ENCODE results near the gene TLR1.
"Not testable (repeated sequence)": the region's sequence is repeated elsewhere in the genome, so short reads cannot be mapped to it uniquely, and the experiment has no call there.

Gene TLR1

DNA sequence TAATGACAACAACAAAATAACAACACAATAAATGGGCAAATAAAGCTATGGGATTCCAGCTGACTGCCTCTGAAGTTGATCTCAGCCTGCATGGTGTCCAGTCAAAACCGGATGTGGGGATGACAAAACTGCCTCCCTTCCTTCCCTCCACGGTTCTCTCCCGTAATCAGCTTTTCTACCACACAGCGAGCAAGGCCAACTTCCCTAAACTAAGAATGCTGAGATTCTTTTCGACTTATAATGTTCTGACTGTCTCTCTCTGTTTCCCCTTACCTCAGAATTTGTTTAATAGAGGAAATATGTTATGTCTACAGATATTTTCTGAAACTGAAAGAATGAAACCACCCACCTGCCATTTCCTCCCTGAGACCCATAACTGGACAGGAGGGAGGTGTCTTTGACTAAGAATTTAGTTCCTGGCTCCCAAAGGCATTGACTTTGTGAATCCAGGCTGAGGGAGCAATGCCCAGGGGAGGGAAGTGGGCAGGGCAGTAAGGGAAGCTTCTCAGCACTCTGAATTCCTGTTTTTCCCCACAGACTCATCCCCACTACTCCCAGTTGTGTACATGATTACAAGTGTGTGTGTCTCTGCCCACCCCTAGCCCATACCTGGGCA lies 1.0 kb upstream of the TLR1 start:
- DNase-seq (ENCODE audit: low read depth in 2 of 2): no peak

GRCh38 chr4:38803833-38804653 lies 548 bp downstream of the TLR1 start:
- DNase-seq (ENCODE audit: low read depth in 2 of 2): no peak

- DNase-seq (ENCODE audit: low read depth in 2 of 2): no peak
Measured at GRCh38 chr4:38802561-38803355, 1.8 kb downstream of the TLR1 start.

GRCh38 chr4:38800961-38801450 lies 3.6 kb downstream of the TLR1 start:
- no peak for DNase-seq (ENCODE audit: low read depth in 2 of 2)

GRCh38 chr4:38800366-38800765 lies 4.2 kb downstream of the TLR1 start:
- DNase-seq (ENCODE audit: low read depth in 2 of 2): no peak

DNA sequence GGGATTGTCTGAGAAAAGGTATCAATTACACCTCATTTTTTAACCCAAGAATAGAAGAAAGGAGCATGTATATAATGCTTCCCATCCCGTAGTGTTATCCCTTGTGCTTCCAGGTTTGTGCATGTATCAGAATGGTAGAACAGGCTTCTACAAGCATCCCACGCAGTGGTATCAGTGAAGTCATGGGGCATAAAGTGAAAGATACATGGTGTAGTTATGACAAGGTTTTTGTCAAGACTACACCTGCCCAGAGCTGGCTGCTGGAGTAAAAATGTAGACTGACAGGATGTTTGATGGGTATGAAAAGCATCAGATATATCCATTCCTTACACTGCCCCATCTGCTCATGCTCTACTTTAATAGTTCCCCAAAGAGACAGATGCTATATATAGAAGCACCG lies 9.5 kb downstream of the TLR1 start:
- DNase-seq (ENCODE audit: low read depth in 2 of 2): no peak

DNA sequence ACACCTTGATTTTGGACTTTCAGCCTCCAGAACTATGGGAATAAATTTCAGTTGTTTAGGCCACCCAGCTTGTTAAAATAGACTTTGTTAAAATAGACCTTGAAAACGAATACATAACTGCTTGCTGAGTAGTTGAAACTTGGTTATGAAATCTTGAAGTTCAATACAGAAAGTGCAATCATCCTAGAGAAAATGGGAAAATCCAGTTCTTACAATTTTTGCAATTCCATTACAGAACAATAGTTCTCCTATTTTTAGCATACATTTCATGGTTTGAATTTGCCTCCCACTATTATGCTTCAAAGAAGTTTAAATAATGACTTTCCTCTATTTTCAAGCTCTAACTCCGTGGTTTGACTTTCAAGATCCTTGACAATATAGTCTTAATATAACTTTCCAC lies 10.5 kb downstream of the TLR1 start:
- DNase-seq (ENCODE audit: low read depth in 2 of 2): no peak

DNA sequence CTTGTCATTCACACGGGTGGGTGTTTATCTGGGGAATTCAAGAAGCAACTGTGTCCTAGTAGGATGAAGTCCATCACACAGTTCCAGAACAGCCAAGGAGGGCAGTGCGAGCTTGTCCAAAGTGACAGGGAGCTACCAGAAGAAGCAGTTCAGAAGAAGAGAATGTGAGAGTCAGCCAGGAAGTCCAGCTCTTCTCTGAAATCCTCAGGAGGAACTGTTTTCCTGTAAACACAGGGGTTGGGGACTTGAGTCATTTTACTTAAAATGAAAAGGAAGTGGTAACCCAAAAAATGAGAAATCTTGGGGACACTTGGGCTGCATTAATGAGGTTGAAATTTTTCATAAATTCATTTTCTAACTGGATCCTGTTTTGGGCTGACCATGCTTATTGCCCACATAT lies 13.6 kb downstream of the TLR1 start:
- no peak for DNase-seq (ENCODE audit: low read depth in 2 of 2)

GRCh38 chr4:38788317-38788716 lies 16.3 kb downstream of the TLR1 start:
- no peak for DNase-seq (ENCODE audit: low read depth in 2 of 2)

DNA sequence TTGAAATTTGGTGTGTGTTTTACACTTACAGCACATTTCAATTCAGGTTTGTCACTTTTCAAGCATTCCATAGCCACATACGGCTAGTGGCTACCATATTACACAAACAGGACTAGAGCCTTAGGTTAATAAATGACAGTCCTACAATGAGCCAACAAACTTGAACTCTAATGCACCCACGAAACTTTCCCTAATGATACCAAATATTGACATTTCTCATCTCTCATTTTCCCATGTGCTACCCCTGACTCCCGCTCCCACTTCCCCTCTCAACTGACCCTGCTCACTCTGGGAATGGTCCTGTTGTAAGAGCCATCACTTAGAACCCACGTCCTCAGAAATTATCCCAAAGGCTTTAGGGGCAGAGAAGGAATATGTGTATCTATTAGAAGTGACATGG lies 16.9 kb downstream of the TLR1 start:
- DNase-seq (ENCODE audit: low read depth in 2 of 2): no peak

DNA sequence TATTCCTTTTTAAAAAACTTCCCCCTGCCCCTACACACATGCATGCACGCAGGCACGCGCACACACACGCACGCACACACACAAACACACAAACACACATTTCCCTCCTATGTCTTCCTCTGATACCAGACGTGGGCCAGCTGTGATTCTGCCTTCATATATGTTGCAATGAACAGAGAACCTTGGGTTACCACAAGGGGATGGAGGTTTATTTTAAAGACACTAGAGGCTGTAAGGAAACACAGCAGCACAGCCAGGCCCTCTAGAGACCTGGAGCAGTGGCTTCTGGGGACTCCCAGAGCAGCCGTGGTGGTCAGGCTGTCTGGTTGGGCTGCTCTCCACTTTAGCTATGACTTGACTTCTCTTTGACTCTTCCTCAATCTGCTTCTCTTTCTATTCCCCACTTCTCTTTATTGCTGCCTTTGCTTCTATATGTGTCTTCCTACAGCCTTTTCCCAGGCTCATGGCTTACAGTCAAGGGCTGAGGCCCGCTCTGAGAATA lies 18.6 kb downstream of the TLR1 start:
- no peak for DNase-seq (ENCODE audit: low read depth in 2 of 2)

- no peak for DNase-seq (ENCODE audit: low read depth in 2 of 2)
Measured at GRCh38 chr4:38785041-38785790, 19.4 kb downstream of the TLR1 start.

DNA sequence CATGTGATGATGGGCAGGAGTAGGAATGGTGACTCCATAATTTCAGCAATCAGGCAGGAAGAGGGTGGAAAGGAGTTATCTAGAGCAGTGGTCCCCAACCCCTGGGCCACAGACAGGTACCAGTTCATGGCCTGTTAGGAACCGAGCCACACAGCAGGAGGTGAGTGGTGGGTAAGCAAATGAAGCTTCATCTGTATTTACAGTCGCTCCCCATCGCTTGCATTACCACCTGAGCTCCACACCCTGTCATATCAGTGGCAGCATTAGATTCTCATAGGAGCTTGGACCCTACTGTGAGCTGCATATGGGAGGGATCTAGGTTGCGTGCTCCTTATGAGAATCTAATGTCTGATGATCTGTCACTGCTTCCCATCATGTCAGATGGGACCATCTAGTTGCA lies 20.4 kb downstream of the TLR1 start:
- DNase-seq (ENCODE audit: low read depth in 2 of 2): no peak

GRCh38 chr4:38783109-38783460 lies 21.5 kb downstream of the TLR1 start:
- DNase-seq (ENCODE audit: low read depth in 2 of 2): no peak

GRCh38 chr4:38782452-38783108 lies 22.0 kb downstream of the TLR1 start, which contains the start of gene TLR10:
TSS of gene TLR10 (minus strand) at chr4:38782990. CDS start at chr4:38775590, 7,400 bp downstream.
- no peak for DNase-seq (ENCODE audit: low read depth in 2 of 2)

GRCh38 chr4:38781854-38782261 lies 22.7 kb downstream of the TLR1 start:
- no peak for DNase-seq (ENCODE audit: low read depth in 2 of 2)

- no peak for DNase-seq (ENCODE audit: low read depth in 2 of 2)
Measured at GRCh38 chr4:38780833-38781484, 23.6 kb downstream of the TLR1 start.

DNA sequence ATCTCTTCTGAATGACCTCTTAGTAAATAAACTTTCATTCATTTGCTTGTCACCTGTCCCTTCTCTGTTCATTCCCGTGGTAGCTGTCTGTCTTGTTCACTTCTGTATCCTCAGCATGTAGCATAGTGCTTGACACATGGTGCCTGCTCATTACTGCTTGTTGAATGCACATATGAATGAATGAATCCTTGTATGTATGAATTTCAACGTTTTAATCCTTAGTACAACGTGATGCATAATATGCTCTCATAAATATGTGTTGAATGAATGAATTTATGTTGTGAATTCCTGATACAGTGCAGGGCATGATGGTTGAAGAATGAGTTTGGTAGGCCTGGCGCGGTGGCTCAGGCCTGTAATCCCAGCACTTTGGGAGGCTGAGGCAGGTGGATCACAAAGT lies 24.8 kb downstream of the TLR1 start:
- DNase-seq (ENCODE audit: low read depth in 2 of 2): no peak

GRCh38 chr4:38777925-38778324 lies 26.7 kb downstream of the TLR1 start:
- not testable (repeated sequence) for DNase-seq (ENCODE audit: low read depth in 2 of 2)

GRCh38 chr4:38775326-38775725 lies 29.3 kb downstream of the TLR1 start:
- DNase-seq (ENCODE audit: low read depth in 2 of 2): no peak

Measured in activated CD8-positive, alpha-beta memory T cell treated with anti-CD3 and anti-CD28 coated beads for 4 hours (primary cell).